HG03175 (cell line): ENCODE results near the gene TPRN.
A peak's percentile ranks its signal among the peaks of the same experiment; 100 is the strongest.

Source experiments
- ATAC-seq: cut with Tn5 transposase; IDR thresholded peaks from one replicate; pipeline ENCODE4 v1.9.1; 2021; ENCODE audit warnings: mild to moderate bottlenecking, moderate library complexity; ENCODE audit not compliant: unreplicated experiment

Gene TPRN

GRCh38 chr9:137163365-137163715 lies 37.2 kb downstream of the TPRN start:
- ATAC-seq, result no peak

- ATAC-seq, result no peak
Measured at GRCh38 chr9:137162505-137163364, 37.8 kb downstream of the TPRN start.

- no peak for ATAC-seq
Measured at GRCh38 chr9:137161558-137162486, 38.7 kb downstream of the TPRN start.

- no peak for ATAC-seq
Measured at GRCh38 chr9:137160716-137161557, 39.6 kb downstream of the TPRN start.

- no peak for ATAC-seq
Measured at GRCh38 chr9:137160054-137160425, 40.5 kb downstream of the TPRN start.

GRCh38 chr9:137159105-137160053 lies 41.2 kb downstream of the TPRN start:
- no peak for ATAC-seq

- ATAC-seq, result no peak
Measured at GRCh38 chr9:137158625-137159024, 41.9 kb downstream of the TPRN start.

GRCh38 chr9:137157618-137158415 lies 42.7 kb downstream of the TPRN start:
- no peak for ATAC-seq

- ATAC-seq, result no peak
Measured at GRCh38 chr9:137156567-137157375, 43.8 kb downstream of the TPRN start.

GRCh38 chr9:137152844-137153405 lies 47.6 kb downstream of the TPRN start:
- ATAC-seq, result no peak

GRCh38 chr9:137150617-137151457 lies 49.7 kb downstream of the TPRN start:
- ATAC-seq, result peak; percentile 44

GRCh38 chr9:137149942-137150616 lies 50.5 kb downstream of the TPRN start:
- ATAC-seq, result peak; percentile 27

- ATAC-seq, result no peak
Measured at GRCh38 chr9:137149363-137149762, 51.2 kb downstream of the TPRN start.

GRCh38 chr9:137148661-137149060 lies 51.9 kb downstream of the TPRN start:
- no peak for ATAC-seq

- no peak for ATAC-seq
Measured at GRCh38 chr9:137148242-137148641, 52.3 kb downstream of the TPRN start.

GRCh38 chr9:137147793-137148160 lies 52.8 kb downstream of the TPRN start:
- no peak for ATAC-seq
